Fibroblast of lung (primary cell): ENCODE data around the gene NAV3.

Source experiments
- EZH2 ChIP-seq: IDR thresholded peaks from 2 replicates; pipeline ENCODE4 v1.5.1; 2012; ENCODE audit warnings: low read length, control low read depth, mild to moderate bottlenecking; ENCODE audit errors: missing control alignments
- TF ChIP-seq, protein P1 (sequence below), 2 donors: IDR thresholded peaks in 1 of 2; conservative IDR thresholded peaks in 1 of 2; 1 replicate in 1 of 2; 2 replicates in 1 of 2; pipeline ENCODE4 v1.5.1; 2011 to 2012; ENCODE audit warnings: low read length in 2 of 2, control low read depth in 1 of 2, inconsistent platforms in 1 of 2, low read depth in 1 of 2, mild to moderate bottlenecking in 1 of 2

DNA sequence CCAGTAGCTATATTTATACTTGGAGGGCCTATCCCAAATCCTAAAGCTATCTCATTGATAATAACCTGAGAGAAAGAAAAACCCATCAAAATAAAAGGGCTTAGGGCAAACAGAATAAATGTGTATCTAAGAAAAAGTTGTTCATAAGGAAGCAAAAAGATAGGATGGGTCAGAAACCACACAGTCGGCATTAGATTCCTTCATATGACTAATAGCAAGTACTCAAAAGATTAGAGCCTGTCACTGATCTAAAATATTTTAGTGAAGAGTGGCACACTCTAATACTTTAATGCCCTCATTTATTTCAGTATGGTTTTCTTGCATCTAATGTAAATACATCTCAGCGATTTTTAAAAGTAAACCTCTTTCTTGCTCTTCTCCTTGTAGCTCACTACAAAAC is 17.1 kb upstream of the NAV3 start:
- TF ChIP-seq, protein P1, sequence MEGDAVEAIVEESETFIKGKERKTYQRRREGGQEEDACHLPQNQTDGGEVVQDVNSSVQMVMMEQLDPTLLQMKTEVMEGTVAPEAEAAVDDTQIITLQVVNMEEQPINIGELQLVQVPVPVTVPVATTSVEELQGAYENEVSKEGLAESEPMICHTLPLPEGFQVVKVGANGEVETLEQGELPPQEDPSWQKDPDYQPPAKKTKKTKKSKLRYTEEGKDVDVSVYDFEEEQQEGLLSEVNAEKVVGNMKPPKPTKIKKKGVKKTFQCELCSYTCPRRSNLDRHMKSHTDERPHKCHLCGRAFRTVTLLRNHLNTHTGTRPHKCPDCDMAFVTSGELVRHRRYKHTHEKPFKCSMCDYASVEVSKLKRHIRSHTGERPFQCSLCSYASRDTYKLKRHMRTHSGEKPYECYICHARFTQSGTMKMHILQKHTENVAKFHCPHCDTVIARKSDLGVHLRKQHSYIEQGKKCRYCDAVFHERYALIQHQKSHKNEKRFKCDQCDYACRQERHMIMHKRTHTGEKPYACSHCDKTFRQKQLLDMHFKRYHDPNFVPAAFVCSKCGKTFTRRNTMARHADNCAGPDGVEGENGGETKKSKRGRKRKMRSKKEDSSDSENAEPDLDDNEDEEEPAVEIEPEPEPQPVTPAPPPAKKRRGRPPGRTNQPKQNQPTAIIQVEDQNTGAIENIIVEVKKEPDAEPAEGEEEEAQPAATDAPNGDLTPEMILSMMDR (conservative IDR thresholded peaks at IDR 0.05 in 1 of 2, IDR thresholded peaks at IDR 0.05 in 1 of 2; ENCODE audit: low read depth in 1 of 2, low read length in 2 of 2): no peak
- no peak for TF ChIP-seq EZH2
